ENCODE results near the gene CCDC61.

CCDC61 gene

DNA sequence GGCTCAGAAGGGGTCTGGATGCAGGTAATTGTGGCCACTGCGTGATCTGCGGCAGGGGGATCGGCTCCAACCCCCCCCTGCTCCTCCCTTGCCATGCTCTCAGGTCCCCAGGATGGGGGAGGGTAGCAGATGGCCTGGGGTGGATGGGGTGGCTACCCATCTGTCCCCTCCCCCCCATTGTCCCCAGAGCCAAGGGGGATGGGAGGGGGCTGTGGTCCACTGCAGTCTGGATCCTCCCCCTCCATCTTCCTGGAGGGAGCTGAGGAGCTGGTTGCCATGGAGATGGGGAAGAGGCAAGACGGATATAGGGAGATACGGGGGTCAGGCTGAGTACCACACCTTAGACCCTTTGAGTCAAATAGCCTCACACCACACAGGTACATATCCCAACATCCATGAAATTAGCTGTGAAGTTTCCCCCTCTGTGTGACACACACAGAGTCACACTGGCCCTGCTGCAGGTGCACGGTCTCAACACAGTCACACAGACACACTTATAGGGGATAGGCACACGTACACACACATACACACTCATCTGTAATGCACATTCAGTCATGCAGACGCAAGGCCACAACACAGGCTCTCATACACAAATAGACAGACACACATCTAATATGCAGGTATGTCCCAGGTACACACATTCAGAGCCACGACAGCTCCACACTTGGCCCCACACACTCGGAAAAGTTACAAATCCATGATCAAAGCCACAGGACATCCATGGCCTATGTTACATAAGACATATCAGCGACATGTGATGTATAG is 19.8 kb upstream of the CCDC61 start:
- DNase-seq (ENCODE audit: low read depth in 2 of 2) = no peak

DNA sequence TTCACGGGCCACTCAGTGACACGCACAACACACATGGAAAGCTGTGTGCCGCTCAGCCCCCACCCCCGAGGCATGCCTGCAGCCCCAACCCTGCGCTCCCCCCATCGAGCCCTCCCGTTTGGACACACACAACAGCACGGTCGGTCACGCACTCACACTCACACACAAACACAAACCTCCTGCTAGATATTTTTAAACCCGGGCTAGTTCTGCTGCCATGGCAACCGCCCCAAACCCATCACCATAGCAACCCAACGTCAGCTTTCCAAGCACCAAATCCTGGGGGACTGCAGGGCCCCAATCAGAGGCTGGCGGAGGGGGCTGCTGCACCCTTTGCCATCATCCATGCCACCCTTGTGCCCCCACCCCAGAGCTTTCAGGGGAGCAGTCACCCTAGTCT is 19.1 kb upstream of the CCDC61 start:
- DNase-seq (ENCODE audit: low read depth in 2 of 2) = no peak

DNA sequence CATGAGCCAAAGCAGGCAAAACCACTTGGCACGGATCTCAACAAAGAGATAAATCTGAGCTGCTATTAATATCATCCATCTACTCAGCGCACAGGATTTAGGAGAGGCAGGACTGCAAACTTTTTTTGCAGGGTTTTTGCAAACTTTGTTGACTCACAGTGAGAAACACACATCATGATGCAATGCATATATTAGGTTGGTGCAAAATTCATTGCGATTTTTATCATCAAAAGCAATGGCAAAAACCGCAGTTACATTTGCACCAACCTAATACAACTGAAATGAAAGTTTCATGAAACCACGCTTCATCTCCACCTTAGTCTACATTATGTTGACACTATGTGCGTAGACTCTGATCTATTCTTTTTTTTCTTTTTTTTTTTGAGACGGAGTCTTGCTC is 17.1 kb upstream of the CCDC61 start:
- no peak for DNase-seq (ENCODE audit: low read depth in 2 of 2)

DNA sequence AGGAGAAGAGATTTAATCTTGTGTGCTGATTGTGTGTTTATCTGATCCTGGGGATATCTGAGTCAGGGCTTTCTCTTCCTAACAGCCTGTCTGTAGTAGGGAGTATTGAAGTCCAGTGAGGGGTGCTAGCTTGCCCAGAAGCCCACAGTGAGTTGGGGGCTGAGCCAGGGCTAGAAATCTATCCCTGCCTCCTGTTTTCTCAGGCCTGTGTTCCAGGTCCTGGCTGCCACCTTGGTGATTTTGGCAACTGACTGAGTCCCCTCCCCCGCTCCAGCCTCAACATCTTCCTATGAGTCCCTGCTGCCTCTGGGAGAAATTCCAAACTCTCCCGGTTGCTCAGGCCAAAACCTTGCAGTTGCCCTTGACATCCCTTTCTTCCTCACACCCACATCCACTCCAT is 13.9 kb upstream of the CCDC61 start:
- DNase-seq (ENCODE audit: low read depth in 2 of 2) = no peak

GRCh38 chr19:45985321-45985720 is 9.9 kb upstream of the CCDC61 start:
- no peak for DNase-seq (ENCODE audit: low read depth in 2 of 2)

DNA sequence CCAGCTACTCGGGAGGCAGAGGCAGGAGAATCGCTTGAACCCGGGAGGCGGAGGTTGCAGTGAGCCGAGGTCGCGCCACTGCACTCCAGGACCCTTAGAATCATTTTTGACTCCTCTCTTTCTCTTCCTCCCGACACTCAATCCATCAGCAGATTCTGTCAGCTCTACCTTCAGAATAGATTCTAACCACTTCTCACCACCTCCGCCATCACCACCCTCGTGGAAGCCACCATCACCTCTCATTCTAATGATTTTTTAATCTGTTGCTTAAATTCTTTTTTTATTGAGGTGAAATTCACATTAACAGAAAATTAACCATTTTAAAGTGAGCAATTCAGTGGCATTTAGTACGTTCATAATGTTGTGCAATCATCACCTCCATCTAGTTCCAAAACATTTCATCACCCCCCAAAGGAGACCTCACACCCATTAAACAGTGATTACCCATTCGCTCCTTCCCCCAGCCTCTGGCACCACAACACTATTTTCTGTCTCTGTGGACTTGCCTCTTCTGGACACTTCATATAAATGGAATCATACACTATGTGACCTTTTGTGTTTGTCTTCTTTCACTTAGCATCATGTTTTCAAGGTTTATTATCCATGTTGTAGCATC is 5.0 kb upstream of the CCDC61 start:
- no peak for DNase-seq (ENCODE audit: low read depth in 2 of 2)

- DNase-seq (ENCODE audit: low read depth in 2 of 2) = no peak
Measured at GRCh38 chr19:45994456-45994997, 740 bp upstream of the CCDC61 start.

DNA sequence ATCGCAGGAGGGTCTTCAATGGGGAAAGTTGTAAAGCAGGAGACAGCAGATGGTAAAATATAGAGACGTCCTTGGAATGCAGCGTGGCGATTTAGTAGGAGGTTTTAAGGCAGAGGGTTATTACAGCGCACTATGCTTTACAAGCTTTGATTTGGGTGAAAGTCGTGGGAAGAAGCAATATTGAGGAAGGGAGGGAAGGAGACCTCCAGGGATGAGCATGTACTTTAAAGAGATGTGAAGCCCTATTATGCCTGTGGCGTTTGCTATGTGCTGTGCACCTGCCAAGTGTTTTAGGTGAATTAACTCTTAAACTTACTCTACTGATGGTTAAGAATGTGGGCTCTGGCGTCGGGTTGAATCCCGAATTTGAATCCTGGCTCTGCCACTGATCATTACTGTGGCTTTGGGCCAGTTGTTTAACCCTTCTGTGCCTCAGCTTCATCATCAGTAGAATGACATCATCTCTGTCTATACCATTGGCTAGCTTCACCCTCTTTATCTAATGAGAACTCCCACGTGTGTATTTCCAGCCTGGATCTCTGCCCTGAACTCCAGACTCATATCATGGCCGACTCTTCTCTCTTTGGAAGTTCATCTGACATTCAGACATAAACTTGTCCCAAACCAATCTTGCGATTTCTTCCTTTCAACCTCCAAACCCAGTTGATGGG is 583 bp downstream of the CCDC61 start:
- DNase-seq (ENCODE audit: low read depth in 2 of 2) = no peak

GRCh38 chr19:45996933-45997332 is 1.7 kb downstream of the CCDC61 start:
- no peak for DNase-seq (ENCODE audit: low read depth in 2 of 2)

- DNase-seq (ENCODE audit: low read depth in 2 of 2) = no peak
Measured at GRCh38 chr19:45998834-45999233, 3.6 kb downstream of the CCDC61 start.

- no peak for DNase-seq (ENCODE audit: low read depth in 2 of 2)
Measured at GRCh38 chr19:45999653-46000121, 4.4 kb downstream of the CCDC61 start.

GRCh38 chr19:46000491-46001246 is 5.4 kb downstream of the CCDC61 start:
- DNase-seq (ENCODE audit: low read depth in 2 of 2) = peak; percentile 57 to 65

DNA sequence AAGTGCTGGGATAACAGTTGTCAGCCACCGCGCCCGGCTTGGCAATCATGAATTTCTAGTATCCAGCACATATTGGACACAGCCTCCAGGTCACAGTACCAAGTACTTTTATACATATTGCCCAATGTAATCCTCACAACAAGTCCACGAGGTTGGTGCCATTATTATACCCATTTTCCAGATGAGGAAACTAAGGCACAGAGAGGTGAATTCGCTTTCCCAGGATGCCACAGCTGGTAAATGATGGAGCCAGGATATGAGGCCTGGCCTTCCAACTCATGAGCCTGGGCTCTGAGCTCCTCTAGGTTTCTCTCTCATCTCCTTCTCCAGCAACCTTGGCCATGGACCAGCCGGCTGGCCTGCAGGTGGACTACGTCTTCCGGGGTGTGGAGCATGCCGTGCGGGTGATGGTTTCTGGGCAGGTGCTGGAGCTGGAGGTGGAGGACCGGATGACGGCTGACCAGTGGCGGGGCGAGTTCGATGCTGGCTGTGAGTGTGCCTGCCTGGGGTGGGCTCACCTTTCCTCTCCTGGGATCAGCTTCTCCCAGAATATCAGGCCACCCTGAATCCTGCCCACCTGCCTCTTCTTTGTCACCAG is 7.5 kb downstream of the CCDC61 start:
- no peak for DNase-seq (ENCODE audit: low read depth in 2 of 2)

DNA sequence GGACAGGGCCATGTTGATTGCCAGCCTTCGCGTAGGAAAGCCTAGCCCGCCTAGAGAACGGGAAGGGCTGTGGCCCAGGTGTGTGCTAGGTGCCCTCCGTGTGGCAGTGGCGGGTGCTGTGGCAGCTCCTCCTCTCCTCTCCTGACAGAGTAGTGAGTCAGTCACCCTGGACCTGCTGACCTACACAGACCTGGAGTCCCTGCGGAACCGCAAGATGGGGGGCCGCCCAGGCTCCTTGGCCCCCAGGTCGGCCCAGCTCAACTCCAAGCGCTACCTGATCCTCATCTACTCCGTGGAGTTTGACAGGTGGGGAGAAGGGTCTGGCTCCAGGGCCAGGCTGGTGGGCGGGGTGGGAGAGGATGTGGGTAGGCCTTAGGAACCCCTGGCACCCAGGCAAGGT is 11.1 kb downstream of the CCDC61 start:
- DNase-seq (ENCODE audit: low read depth in 2 of 2) = no peak

GRCh38 chr19:46009530-46010510 is 14.6 kb downstream of the CCDC61 start:
- peak in 1 of 2 donors; percentile 27 for DNase-seq (ENCODE audit: low read depth in 2 of 2)

DNA sequence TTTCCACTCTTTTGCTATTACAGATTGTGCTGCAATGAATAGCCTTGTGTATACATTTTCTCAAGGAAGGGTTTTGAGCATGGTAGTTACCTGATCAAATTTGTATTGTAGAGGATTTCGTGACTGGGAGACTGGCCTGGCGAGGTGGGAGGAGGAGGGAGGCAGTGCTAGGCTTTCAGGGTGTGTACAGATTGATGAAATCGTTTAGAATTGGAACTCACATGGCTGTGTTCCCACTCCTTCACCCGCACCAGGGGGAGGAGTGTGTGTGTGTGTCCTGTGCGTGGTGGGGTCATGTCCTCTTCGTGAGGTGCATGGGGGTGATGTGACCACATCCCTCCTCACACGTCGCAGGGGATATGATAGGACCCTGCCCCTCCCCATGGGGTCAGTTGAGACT is 19.3 kb downstream of the CCDC61 start:
- no peak for DNase-seq (ENCODE audit: low read depth in 2 of 2)

DNA sequence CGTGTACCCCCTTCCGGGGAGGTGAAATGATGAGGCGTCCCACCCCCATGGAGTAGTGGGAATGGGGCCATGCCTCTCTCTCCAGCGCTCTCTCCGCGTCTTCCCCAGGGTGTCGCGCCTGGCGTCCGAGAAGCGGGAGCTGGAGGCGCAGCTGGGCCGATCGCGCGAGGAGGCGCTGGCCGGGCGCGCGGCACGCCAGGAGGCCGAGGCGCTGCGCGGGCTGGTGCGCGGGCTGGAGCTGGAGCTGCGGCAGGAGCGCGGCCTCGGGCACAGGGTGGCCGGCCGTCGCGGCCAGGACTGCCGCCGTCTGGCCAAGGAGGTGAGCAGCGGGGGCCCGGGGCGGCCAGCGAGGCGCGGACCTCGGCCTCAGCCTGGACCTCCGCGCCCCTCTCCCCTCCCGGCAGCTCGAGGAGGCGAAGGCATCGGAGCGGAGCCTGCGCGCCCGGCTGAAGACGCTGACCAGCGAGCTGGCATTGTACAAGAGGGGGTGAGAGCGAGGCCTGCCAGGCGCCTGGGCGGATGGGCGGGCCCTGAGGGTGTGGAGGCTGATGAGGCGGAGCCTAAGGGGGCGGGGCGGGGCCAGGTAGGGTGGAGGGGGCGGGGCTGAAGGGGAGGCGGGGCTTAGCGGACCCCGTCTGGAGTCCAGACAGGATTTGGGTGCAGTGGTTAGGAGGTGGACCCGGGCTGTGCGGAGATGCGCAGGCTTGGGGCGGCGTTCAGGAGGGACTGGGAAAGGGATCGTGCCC is 19.8 kb downstream of the CCDC61 start:
- peak in 1 of 2 donors; percentile 29 for DNase-seq (ENCODE audit: low read depth in 2 of 2)

- DNase-seq (ENCODE audit: low read depth in 2 of 2) = peak in 1 of 2 donors; percentile 23
Measured at GRCh38 chr19:46015687-46016425, 20.6 kb downstream of the CCDC61 start.

Data from stimulated activated CD8-positive, alpha-beta memory T cell treated with anti-CD3 and anti-CD28 coated beads, Interleukin-15, amount 100 ng/mL, for 4 hours (primary cell).